Fibroblast of lung (primary cell): Measurements from ENCODE around the gene CACNB2.

Experiments used
- EZH2 ChIP-seq: IDR thresholded peaks from 2 replicates; pipeline ENCODE4 v1.5.1; 2012; ENCODE audit warnings: low read length, control low read depth, mild to moderate bottlenecking; ENCODE audit errors: missing control alignments
- TF ChIP-seq, protein P1 (sequence below), 2 donors: IDR thresholded peaks in 1 of 2; conservative IDR thresholded peaks in 1 of 2; 1 replicate in 1 of 2; 2 replicates in 1 of 2; pipeline ENCODE4 v1.5.1; 2011 to 2012; ENCODE audit warnings: low read length in 2 of 2, control low read depth in 1 of 2, inconsistent platforms in 1 of 2, low read depth in 1 of 2, mild to moderate bottlenecking in 1 of 2

DNA sequence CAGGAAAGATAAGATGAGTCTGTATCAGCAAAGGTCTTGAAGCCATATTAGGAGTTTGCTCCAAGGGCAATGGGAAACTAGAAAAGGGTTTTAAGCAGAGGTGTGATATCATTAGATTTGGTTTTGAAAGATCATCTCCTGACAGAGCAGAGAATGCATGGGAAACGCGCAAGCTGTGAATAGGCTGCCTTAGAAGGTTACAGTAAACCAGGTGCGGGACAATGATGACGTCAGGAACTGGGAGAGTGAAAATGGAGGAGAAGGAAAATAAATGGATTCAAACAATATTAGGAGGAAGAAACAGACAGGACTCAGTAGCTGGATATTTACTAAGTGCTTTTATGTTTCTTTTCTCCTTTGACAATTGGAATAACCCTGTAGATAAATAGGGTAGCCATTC lies 50.6 kb downstream of the CACNB2 start:
- TF ChIP-seq, protein P1, sequence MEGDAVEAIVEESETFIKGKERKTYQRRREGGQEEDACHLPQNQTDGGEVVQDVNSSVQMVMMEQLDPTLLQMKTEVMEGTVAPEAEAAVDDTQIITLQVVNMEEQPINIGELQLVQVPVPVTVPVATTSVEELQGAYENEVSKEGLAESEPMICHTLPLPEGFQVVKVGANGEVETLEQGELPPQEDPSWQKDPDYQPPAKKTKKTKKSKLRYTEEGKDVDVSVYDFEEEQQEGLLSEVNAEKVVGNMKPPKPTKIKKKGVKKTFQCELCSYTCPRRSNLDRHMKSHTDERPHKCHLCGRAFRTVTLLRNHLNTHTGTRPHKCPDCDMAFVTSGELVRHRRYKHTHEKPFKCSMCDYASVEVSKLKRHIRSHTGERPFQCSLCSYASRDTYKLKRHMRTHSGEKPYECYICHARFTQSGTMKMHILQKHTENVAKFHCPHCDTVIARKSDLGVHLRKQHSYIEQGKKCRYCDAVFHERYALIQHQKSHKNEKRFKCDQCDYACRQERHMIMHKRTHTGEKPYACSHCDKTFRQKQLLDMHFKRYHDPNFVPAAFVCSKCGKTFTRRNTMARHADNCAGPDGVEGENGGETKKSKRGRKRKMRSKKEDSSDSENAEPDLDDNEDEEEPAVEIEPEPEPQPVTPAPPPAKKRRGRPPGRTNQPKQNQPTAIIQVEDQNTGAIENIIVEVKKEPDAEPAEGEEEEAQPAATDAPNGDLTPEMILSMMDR (conservative IDR thresholded peaks at IDR 0.05 in 1 of 2, IDR thresholded peaks at IDR 0.05 in 1 of 2; ENCODE audit: low read depth in 1 of 2, low read length in 2 of 2), result no peak
- no peak for TF ChIP-seq EZH2
